ENCODE measurements around the gene TMEM176B.

TMEM176B gene

DNA sequence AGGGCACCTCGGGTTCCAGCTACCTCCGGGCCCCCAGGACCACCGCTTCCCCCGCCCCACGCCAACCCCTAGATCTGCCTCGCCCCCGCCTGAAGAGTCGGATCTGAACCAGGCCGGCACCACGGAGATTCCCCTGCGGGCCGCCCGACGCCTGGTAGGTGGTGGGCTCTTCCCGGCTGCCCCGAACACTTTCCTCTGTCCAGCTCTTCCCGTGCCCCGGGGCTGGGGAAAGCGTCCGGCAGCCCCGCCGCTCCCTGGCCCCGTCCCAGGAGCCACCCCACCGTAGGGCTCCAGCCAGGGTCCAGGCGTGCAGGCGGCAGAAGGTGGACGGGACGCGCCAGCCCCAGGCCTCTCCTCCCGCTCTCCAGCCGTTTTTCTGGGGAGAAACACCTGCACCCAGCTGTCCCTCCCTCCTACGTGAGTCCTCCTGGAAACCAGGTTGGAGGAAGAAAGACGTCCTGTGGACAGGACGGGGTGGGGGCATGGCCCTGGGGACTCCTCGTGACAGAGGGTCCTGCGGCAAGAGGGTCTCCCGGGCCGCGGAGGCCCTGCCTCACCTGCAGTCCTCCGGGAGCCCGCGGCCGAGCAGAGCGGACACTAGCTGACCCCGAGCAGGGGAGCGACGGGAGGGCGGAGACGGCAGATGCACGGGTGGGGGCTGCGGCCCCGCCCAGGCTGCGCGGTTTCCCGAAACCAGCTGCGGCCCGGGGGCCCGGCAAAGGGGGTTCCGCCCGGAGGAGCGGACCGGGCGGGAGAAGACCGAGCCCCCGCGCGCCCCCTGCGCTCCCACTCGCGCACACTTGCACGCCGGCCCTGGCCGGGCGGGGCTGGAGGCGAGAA, at the start of gene TMEM176B:
Gene TMEM176B (minus strand): TSS at position 624 of the 840 bp plus-strand sequence. CDS start 3,795 bp downstream, outside the sequence.
- DNase-seq = no peak

- no peak for DNase-seq
Measured at GRCh38 chr7:150849204-150849775, 49.1 kb upstream of the TMEM176B start.

DNA sequence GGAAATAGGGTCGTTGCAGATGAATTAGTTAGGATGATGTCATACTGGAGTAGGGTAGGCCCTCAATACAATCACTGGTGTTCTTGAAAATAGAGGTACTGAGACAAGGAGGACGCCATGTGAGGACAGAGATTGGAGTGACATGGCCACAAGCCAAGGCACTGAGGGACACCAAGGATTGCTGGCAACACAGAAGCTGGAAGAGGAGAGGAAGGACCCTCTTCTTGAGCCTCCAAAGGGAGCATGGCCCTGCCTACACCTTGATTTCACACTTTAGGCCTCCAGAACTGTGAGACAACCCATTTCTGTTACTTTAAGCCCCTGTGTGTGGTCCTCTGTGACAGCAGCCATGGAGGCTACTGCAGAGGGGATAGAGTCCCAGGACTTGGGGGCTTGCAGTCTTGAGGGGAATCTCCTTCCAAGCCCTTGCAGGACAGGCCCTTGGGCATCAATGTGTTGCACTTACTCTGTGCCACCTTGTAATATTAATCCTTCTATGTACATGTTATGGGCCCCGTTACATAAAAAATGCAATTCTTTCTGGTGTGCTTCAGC, 48.5 kb upstream of the TMEM176B start:
- DNase-seq = no peak

DNA sequence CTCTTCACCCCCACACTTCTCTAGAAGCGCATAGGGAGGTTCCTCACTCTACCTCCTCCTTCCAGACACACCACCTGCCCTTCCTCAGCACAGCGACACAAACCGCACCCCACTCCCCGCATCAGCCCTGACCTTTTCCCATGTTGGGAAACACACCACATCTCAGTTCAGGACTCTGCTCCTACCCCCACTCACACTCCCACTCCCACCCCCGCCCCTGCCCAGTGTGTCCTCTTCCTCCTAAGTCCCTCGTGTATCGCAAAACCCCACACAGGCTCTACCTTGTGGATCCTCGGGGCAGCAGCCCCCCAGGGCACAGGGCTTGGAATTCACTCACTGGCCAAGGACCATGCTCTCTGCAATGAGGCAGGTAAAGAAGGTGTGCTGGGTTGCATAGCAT, 47.9 kb upstream of the TMEM176B start:
- DNase-seq = no peak

- DNase-seq = no peak
Measured at GRCh38 chr7:150847536-150847935, 47.4 kb upstream of the TMEM176B start.

GRCh38 chr7:150846291-150847115, 46.3 kb upstream of the TMEM176B start:
- no peak for DNase-seq

DNA sequence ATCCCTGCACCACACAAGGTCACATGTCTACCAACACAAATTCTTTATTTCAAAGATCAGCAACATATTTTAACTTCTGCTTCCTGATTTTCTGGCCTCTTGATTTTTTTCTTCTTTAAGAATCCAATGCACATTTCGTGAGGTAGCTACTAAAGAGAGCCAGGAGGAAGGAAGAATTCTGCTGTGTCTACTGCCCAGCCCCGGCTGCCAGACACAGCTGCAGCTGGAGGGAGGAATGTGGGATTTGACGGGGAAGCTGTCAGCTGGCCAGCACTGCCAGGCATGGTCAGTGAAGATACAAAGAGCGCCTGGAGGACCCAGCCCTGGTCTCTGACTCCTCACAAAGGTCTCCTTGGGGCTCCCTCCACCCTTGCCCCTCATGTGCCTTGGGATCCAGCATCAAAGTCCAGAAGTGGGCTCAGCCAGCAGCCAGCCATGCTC, 45.3 kb upstream of the TMEM176B start:
- no peak for DNase-seq

DNA sequence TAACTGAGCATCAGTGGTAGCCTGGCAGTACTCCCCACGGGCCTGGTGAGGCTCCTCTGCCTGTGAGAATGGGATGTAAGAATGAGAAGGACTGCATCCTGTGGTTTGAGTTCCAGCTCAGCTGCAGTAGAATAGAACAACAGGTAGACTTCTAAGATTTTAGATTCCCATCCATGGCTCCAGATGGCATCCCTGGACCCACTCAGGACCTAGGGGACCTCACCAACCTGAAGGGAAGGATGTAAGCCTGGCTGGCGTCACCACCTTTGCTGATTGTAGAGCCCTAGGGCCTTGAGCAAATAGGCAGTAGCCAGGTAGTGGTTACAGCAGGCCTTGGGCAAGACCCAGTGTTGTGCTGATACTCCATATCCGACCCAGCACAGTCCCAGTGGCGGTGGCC, 42.6 kb upstream of the TMEM176B start:
- DNase-seq = no peak

- DNase-seq = no peak
Measured at GRCh38 chr7:150842018-150842417, 41.9 kb upstream of the TMEM176B start.

- DNase-seq = no peak
Measured at GRCh38 chr7:150838965-150839650, 38.9 kb upstream of the TMEM176B start.

DNA sequence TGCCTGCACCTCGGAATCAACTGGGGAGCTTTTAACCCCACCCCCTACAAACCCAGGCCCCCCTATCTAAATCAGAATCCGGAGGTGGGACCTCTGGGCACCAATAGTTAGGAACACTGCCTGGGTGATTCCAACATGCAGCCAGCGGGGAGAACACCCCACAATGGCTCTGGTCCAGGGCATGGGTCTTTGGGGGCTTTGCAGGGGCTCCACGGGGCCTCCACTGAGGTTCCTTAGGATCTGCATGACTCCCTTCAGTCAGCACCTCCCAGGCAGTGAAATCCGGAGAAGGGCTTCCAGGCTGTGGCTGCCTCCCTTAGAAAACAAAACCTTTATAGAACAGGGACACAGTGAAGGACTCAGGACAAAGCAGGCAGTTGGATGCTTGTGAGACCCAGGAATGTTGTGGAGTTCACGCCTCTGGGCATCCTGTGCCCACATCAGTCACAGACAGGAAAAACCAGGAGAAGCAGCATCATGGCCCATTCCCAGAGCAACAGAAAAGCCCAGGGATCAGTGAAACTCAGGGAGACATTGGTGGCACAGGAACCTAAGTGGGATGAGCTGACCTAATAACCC, 35.6 kb upstream of the TMEM176B start:
- DNase-seq = no peak

GRCh38 chr7:150835019-150835418, 34.9 kb upstream of the TMEM176B start:
- DNase-seq = no peak

DNA sequence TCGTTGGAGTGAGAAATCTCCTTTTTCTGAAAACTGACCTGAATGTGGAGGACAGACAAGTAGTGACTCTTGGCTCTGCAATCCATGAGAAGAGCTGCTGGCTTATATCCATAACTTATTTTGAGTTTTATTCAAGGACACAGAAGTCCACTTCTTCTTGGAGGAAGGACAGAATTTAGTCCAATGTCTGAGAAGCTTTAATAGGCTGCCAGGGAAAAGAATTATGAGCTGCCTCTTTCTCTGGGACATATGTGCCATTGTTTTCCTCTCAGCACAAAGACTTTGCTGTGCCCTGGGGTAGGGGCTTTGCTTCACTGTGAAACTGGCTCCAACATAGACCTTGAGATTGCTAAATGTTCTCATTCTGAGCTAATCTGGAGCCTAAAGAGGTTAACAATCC, 31.7 kb upstream of the TMEM176B start:
- no peak for DNase-seq

DNA sequence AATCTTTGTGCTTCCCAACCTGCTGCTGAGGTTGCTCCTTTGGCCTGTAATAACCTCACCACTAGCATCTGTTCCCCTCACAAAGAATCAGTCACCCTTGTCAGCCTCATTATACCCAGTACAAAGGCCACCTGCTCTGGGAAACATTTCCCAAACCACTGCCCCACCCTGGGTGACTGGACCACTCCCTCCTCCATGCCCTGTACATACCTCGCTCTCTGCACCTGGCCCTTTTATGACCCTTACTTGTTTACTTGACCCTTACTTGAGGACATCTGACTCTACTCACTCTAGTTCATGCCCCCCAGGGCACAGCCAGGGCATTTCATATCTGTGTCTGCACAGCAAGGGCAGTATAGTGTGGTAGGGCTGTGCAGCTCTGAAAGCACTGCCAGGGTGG, 30.8 kb upstream of the TMEM176B start:
- DNase-seq = peak; percentile 46

GRCh38 chr7:150829426-150829825, 29.3 kb upstream of the TMEM176B start:
- no peak for DNase-seq

GRCh38 chr7:150828384-150828783, 28.2 kb upstream of the TMEM176B start:
- DNase-seq = no peak

- no peak for DNase-seq
Measured at GRCh38 chr7:150826061-150826849, 26.1 kb upstream of the TMEM176B start.

DNA sequence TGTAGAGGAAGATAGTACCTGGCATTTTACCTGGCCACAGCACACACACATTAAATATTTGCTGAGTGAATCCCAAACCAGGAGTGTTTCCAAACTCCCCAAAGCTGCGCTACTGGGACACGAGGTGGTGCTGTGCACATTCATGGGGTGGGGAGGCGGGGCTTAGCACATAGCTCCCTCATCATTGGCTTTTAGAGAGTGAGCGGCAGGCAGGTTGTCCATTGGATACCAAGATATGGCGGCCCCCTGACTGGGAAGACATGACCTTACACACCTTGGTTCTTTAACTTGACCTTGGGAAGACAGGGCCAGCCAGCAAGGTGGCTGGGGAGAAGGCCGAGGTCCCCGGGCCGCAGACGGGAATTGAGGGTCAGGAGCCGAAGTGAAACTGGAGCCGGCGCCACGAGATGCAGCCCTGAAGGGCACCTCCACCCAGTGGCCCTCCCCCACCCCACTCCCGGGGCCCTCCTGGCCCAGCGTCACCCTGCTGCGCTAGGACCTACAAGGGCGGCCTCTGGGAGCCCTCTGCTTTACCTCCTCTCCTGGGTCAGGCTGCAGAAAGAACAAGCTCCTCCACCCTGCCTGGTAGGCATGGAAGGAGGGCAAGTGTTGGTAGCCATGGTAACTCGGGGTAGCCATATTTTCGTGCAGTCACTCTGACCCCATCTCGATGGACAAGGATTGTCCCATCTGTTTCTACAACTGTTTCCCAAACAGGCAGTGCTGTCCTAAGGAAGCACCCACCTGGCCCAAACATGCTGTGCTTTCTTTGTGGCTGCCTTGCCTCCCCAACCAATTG, 24.4 kb upstream of the TMEM176B start:
- no peak for DNase-seq

DNA sequence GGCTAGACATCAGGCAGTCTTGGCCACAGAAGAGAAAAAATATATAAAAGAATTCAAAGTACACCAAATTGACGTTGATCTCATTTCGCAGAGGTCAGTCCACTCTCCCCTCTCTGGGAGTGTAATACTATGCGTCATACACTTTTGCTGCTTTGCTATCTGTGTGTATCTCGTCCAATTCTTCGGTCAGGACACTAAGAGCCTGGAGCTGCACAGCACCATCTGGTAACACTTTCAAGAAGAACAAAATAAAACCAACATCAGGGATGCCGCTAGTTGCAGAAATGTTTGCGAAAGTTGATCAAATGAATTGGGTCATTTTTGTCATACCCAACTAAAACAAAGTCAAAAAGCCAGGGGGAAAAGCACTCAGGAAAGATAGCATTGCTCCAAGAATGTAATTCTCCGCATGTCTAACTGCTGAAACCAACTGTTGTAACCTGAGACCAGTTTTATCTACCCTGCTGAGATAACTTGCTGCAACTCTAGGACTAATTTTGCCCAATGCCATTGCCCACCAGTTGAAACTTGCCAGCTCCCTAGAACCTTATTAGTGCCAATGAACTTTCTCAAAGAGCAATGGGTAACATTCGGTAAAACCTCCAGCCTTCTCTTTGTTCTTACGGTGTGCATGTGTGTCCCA, 23.4 kb upstream of the TMEM176B start:
- DNase-seq = no peak

DNA sequence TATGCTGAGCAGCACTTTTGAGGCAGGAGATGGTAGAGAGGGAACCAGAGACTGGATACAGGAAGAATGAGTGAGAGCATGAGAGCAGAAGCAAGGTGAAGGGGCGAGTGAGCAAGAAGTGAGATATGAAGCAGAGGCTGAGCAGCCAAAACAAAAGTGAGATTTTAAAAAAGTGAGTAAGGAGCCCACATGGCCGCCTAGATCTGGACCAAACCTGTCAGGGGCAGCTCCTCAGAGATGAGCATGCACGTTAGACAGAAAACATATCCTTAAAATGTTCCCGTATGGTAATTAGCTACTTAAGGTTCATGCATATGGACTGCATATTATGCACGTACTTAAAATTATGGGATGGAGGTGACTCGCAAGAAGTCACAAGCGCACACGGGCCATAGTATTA, 22.9 kb upstream of the TMEM176B start:
- no peak for DNase-seq
